Duodenal mucosa (tissue), 2 donors: ENCODE data around the gene TLE4.
"Not testable (repeated sequence)": the region's sequence is repeated elsewhere in the genome, so short reads cannot be mapped to it uniquely, and the experiment has no call there.

ENCODE experiments used
- H3K27ac ChIP-seq: one replicate; pipeline ENCODE4 v1.7.0; 2013; ENCODE audit warnings: low read depth, low read length
- H3K27me3 ChIP-seq, 2 donors: one replicate each; pipeline ENCODE4 v1.7.0; 2013; ENCODE audit warnings: low read length in 2 of 2, control low read depth in 1 of 2; ENCODE audit not compliant: insufficient read depth in 2 of 2, control insufficient read depth in 1 of 2
- H3K36me3 ChIP-seq, 2 donors: one replicate each; pipeline ENCODE4 v1.7.0; 2013; ENCODE audit warnings: low read length in 2 of 2, control low read depth in 1 of 2; ENCODE audit not compliant: insufficient read depth in 2 of 2, control insufficient read depth in 1 of 2
- H3K4me1 ChIP-seq, 2 donors: one replicate each; pipeline ENCODE4 v1.7.0; 2013; ENCODE audit warnings: low read length in 2 of 2, control low read depth in 1 of 2; ENCODE audit not compliant: insufficient read depth in 2 of 2, control insufficient read depth in 1 of 2
- H3K4me3 ChIP-seq, 2 donors: one replicate each; pipeline ENCODE4 v1.7.0; 2013; ENCODE audit warnings: low read length in 2 of 2, low read depth in 1 of 2
- H3K9ac ChIP-seq, 2 donors: one replicate each; pipeline ENCODE4 v1.7.0; 2013; ENCODE audit warnings: low read length in 2 of 2, low read depth in 1 of 2
- H3K9me3 ChIP-seq, 2 donors: one replicate each; pipeline ENCODE4 v1.7.0; 2013; ENCODE audit warnings: low read length in 2 of 2, control low read depth in 1 of 2; ENCODE audit not compliant: control insufficient read depth in 1 of 2

Gene TLE4

DNA sequence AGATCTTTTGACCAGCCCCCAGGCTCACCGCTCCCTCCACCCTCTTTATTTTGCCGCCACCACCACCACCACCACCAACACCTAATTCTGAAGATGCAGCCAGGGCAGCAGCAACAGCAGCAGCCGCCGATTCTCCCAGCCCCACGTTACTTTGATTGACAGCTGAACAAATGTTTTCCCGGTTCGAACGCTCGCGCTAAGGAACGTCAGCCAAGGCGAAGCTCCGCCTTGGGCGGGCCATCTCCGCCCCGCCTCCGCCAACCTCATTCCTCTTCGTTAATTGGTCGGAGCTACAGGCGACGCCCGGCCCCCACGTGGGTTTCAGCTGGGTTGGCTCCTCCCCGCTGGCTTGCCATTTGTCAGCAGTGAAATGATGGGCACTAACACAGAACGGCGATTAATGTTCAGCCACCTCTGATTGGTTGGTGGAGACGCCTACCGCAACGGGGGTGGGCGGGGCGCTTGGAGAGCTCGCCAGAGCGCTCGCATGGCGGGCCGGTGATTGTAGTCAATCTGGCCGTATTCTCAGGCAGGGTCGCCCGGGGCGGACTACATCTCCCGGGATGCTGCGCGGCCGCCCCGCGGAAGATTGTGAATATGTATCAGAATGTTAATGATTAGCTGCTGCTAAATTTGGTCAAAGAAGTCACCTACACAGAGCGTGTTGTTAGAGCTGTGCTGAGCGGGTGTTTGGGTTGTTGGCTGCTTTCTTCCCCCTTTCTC is at the start of gene TLE4:
Gene TLE4 (plus strand): TSS at position 657 of the 723 bp plus-strand sequence. CDS start 826 bp downstream, outside the sequence.
- peaks cover 9 to 11% of the 10 kb centered on the region in 2 donors for H3K27me3 ChIP-seq
- H3K9ac ChIP-seq = peak within 1 kb of the TSS; percentile 81 to 94

GRCh38 chr9:79522793-79523192 is 49.0 kb upstream of the TLE4 start:
- Histone ChIP-seq H3K27me3 (no peaks in the 10 kb centered on the region), H3K4me1 (no peaks in the 10 kb centered on the region), H3K27ac (no peak overlapping the region), H3K4me3 (no peak overlapping the region), H3K9me3 (peaks cover 0 to 7% of the 10 kb centered on the region in 2 donors), H3K36me3 (no peaks in the 10 kb centered on the region), H3K9ac (no peak overlapping the region)

More for the DNA sequence above, at the start of gene TLE4:
- peak within 1 kb of the TSS; percentile 89 for H3K27ac ChIP-seq
- peaks cover 0 to 15% of the 10 kb centered on the region in 2 donors for H3K4me1 ChIP-seq
- H3K9me3 ChIP-seq = no peaks in the 10 kb centered on the region
- peak within 1 kb of the TSS; percentile 86 to 96 for H3K4me3 ChIP-seq
- no peaks in the 10 kb centered on the region for H3K36me3 ChIP-seq

- no peak overlapping the region for H3K27ac ChIP-seq
- H3K36me3 ChIP-seq = no peaks in the 10 kb centered on the region
- H3K4me1 ChIP-seq = no peaks in the 10 kb centered on the region
- peaks cover 0 to 7% of the 10 kb centered on the region in 2 donors for H3K9me3 ChIP-seq
- H3K9ac ChIP-seq = no peak overlapping the region
- H3K27me3 ChIP-seq = no peaks in the 10 kb centered on the region
- H3K4me3 ChIP-seq = no peak overlapping the region
Measured at GRCh38 chr9:79524266-79524665, 47.5 kb upstream of the TLE4 start.

- Histone ChIP-seq H3K4me1 (no peaks in the 10 kb centered on the region), H3K4me3 (no peak overlapping the region), H3K36me3 (no peaks in the 10 kb centered on the region), H3K9me3 (peaks cover 0 to 7% of the 10 kb centered on the region in 2 donors), H3K27me3 (no peaks in the 10 kb centered on the region), H3K27ac (no peak overlapping the region), H3K9ac (no peak overlapping the region)
Measured at GRCh38 chr9:79526149-79526672, 45.6 kb upstream of the TLE4 start.

DNA sequence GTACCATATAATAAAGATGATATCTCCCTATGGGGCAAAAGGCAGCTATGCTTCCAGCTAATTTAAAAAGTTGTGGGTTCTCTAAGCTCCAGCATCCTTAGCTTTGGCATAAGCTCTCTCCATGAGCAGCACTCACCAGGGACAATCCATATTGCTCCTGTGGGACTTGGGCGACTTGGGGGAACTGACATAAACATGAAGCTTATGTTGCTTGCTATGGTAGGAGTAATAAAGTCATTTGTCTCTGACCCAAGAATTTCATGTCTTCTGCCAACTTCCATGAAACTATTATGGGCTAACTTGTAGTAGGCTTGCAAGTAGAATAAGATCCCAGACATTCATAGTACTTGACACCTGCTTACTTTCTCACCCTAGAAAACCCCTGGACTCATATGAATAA is 36.2 kb upstream of the TLE4 start:
- H3K9me3 ChIP-seq = no peaks in the 10 kb centered on the region
- no peak overlapping the region for H3K9ac ChIP-seq
- H3K36me3 ChIP-seq = no peaks in the 10 kb centered on the region
- no peak overlapping the region for H3K27ac ChIP-seq
- H3K4me3 ChIP-seq = no peak overlapping the region
- H3K27me3 ChIP-seq = no peaks in the 10 kb centered on the region
- H3K4me1 ChIP-seq = no peaks in the 10 kb centered on the region

- H3K9me3 ChIP-seq = no peaks in the 10 kb centered on the region
Measured at GRCh38 chr9:79537838-79538237, 33.9 kb upstream of the TLE4 start.

GRCh38 chr9:79542735-79543620 is 28.8 kb upstream of the TLE4 start:
- no peaks in the 10 kb centered on the region for H3K9me3 ChIP-seq
- H3K4me1 ChIP-seq = no peaks in the 10 kb centered on the region
- no peak overlapping the region for H3K4me3 ChIP-seq
- H3K9ac ChIP-seq = no peak overlapping the region
- H3K27ac ChIP-seq = no peak overlapping the region
- no peaks in the 10 kb centered on the region for H3K36me3 ChIP-seq
- H3K27me3 ChIP-seq = no peaks in the 10 kb centered on the region

More at GRCh38 chr9:79537838-79538237, 33.9 kb upstream of the TLE4 start:
- H3K27me3 ChIP-seq = no peaks in the 10 kb centered on the region
- no peaks in the 10 kb centered on the region for H3K4me1 ChIP-seq
- H3K9ac ChIP-seq = no peak overlapping the region
- H3K4me3 ChIP-seq = no peak overlapping the region
- no peak overlapping the region for H3K27ac ChIP-seq
- H3K36me3 ChIP-seq = no peaks in the 10 kb centered on the region

DNA sequence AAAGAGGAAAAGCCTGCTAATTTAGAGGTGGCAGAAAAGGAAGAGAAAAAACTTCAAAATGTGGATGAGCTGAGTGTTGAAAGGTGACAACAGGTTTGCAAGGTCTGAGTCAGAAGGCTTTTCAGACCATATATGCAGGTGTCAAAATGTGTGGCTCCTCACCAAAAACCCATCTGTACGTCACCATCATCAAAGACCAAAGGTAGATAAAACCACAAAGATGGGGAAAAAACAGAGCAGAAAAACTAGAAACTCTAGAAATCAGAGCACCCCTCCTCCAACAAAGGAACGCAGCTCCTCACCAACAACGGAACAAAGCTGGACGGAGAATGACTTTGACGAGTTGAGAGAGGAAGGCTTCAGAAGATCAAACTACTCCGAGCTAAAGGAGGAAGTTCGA is 27.4 kb upstream of the TLE4 start:
- not testable (repeated sequence) for H3K27ac ChIP-seq, H3K4me1 ChIP-seq, H3K9me3 ChIP-seq, H3K36me3 ChIP-seq, H3K9ac ChIP-seq, H3K4me3 ChIP-seq, H3K27me3 ChIP-seq

DNA sequence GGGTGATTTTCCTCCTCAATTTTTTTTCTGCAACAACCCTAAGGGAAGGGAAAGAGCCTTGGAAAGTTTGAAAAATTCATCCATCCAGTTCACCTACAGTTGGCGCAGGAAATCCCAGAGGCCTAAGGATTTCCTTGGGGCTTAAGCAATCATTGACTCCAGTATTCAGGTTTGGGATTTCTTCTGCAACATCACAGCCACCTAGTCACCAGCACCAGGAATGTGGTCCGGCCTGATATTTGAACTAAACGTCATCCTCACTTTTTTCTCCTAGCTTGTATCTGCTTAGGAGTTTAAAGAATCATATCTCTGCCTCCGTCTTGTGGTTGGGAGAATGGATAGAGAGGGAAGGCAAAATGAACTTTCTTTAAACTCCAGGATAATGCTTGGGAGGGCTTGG is 20.2 kb upstream of the TLE4 start:
- Histone ChIP-seq H3K4me3 (no peak overlapping the region), H3K27me3 (peaks cover 0 to 3% of the 10 kb centered on the region in 2 donors), H3K4me1 (no peaks in the 10 kb centered on the region), H3K9ac (no peak overlapping the region), H3K9me3 (peaks cover 0 to 6% of the 10 kb centered on the region in 2 donors), H3K36me3 (no peaks in the 10 kb centered on the region), H3K27ac (no peak overlapping the region)

GRCh38 chr9:79551994-79552393 is 19.8 kb upstream of the TLE4 start:
- Histone ChIP-seq H3K36me3 (no peaks in the 10 kb centered on the region), H3K9ac (no peak overlapping the region), H3K4me1 (no peaks in the 10 kb centered on the region), H3K4me3 (no peak overlapping the region), H3K9me3 (peaks cover 0 to 6% of the 10 kb centered on the region in 2 donors), H3K27me3 (peaks cover 0 to 3% of the 10 kb centered on the region in 2 donors), H3K27ac (no peak overlapping the region)
